Measurements from ENCODE around the gene ADSS2.
"Not testable (repeated sequence)": the region's sequence is repeated elsewhere in the genome, so short reads cannot be mapped to it uniquely, and the experiment has no call there.

Gene ADSS2

GRCh38 chr1:244451539-244451950, at the start of gene ADSS2:
TSS of gene ADSS2 (minus strand) at chr1:244451909. CDS start at chr1:244451817, 92 bp downstream.
- intact Hi-C loops (cut with DNase I), result loop anchor here (10.0 kb wide), 1 partner anchor 203 kb away; the partner anchor contains the start of gene DESI2
- DNase-seq, result no peak

GRCh38 chr1:244500515-244500914, 48.8 kb upstream of the ADSS2 start:
- intact Hi-C loops (cut with DNase I); DNase-seq: not testable (repeated sequence)

GRCh38 chr1:244499484-244499883, 47.8 kb upstream of the ADSS2 start:
- intact Hi-C loops (cut with DNase I), result not testable (repeated sequence)

GRCh38 chr1:244497805-244498204, 46.1 kb upstream of the ADSS2 start:
- intact Hi-C loops (cut with DNase I), result no loop called here

More at GRCh38 chr1:244499484-244499883, 47.8 kb upstream of the ADSS2 start:
- not testable (repeated sequence) for DNase-seq

GRCh38 chr1:244496186-244496585, 44.5 kb upstream of the ADSS2 start:
- DNase-seq, result no peak
- intact Hi-C loops (cut with DNase I), result no loop called here

More at GRCh38 chr1:244497805-244498204, 46.1 kb upstream of the ADSS2 start:
- DNase-seq, result no peak

GRCh38 chr1:244494653-244495052, 42.9 kb upstream of the ADSS2 start:
- intact Hi-C loops (cut with DNase I), result no loop called here
- DNase-seq, result no peak

GRCh38 chr1:244484971-244485370, 33.3 kb upstream of the ADSS2 start:
- intact Hi-C loops (cut with DNase I); DNase-seq: not testable (repeated sequence)

- intact Hi-C loops (cut with DNase I), result no loop called here
Observed at GRCh38 chr1:244473059-244473605, 21.4 kb upstream of the ADSS2 start.

GRCh38 chr1:244466724-244467123, 15.0 kb upstream of the ADSS2 start:
- intact Hi-C loops (cut with DNase I), result no loop called here
- no peak for DNase-seq

More at GRCh38 chr1:244473059-244473605, 21.4 kb upstream of the ADSS2 start:
- DNase-seq, result no peak

GRCh38 chr1:244461245-244462071, 9.7 kb upstream of the ADSS2 start, which contains the start of gene CATSPERE:
TSS of gene CATSPERE (plus strand) at chr1:244461273. CDS start at chr1:244461430, 157 bp downstream.
- peak; percentile 52 to 96 (median 76) for DNase-seq
- intact Hi-C loops (cut with DNase I), result no loop called here

GRCh38 chr1:244460197-244460596, 8.5 kb upstream of the ADSS2 start:
- DNase-seq, result no peak
- intact Hi-C loops (cut with DNase I), result no loop called here

GRCh38 chr1:244458781-244459180, 7.1 kb upstream of the ADSS2 start:
- DNase-seq, result no peak
- intact Hi-C loops (cut with DNase I), result loop anchor here (10.0 kb wide), 1 partner anchor 196 kb away; the partner anchor contains the start of gene DESI2

- no peak for DNase-seq
- intact Hi-C loops (cut with DNase I), result loop anchor here (10.0 kb wide), 1 partner anchor 198 kb away; the partner anchor contains the start of gene DESI2
Observed at GRCh38 chr1:244456586-244456985, 4.9 kb upstream of the ADSS2 start.

GRCh38 chr1:244454412-244454811, 2.7 kb upstream of the ADSS2 start:
- intact Hi-C loops (cut with DNase I), result loop anchor here (10.0 kb wide), 1 partner anchor 200 kb away; the partner anchor contains the start of gene DESI2
- no peak for DNase-seq

GRCh38 chr1:244451951-244452795, 464 bp upstream of the ADSS2 start:
- intact Hi-C loops (cut with DNase I), result loop anchor here (10.0 kb wide), 1 partner anchor 203 kb away; the partner anchor contains the start of gene DESI2
- DNase-seq, result peak; percentile 96 to 100 (median 98)

- intact Hi-C loops (cut with DNase I), result loop anchor here (10.0 kb wide), 1 partner anchor 204 kb away; the partner anchor contains the start of gene DESI2
- DNase-seq, result peak; percentile 26 to 88 (median 37)
Observed at GRCh38 chr1:244450597-244451538, 841 bp downstream of the ADSS2 start.

- DNase-seq, result no peak
- intact Hi-C loops (cut with DNase I), result loop anchor here (10.0 kb wide), 1 partner anchor 205 kb away; the partner anchor contains the start of gene DESI2
Observed at GRCh38 chr1:244449936-244450508, 1.7 kb downstream of the ADSS2 start.

- intact Hi-C loops (cut with DNase I), result no loop called here
- no peak for DNase-seq
Observed at GRCh38 chr1:244448279-244449036, 3.3 kb downstream of the ADSS2 start.

Data from posterior cingulate gyrus (tissue), 11 donors.